ENCODE data around the gene RUVBL1.

DNA sequence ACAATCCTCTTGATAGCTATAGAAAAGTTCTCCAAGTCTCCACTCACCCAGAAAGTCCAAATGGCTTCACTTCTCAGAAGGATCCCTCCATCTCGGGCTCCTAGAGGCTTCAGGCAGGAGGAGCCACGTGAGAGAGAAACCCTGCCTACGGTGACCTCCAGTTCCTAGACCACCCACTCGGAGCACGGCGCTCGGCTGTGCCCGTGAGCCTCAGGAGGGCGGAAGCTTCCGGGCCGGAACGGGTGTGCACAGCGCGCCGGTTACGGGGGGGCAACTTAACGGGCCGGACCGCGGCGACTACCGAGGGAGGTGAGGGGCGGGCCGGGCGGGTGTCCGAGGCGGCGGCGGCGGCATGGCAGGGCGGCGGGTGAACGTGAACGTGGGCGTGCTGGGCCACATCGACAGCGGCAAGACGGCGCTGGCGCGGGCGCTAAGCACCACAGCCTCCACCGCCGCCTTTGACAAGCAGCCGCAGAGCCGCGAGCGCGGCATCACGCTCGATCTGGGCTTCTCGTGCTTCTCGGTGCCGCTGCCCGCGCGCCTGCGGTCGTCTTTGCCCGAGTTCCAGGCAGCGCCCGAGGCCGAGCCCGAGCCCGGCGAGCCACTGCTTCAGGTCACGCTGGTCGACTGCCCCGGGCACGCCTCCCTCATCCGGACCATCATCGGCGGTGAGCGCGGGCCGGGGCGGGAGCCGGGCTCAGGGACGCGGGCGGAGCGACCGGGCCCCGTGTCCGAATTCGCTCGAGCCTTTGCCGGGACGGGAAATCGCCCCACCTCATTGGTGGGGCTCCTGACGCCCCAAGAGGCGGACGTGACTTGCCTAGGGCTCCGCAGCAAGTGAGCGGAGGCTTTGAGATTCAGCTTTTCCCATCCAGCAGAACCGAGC lies 29.8 kb upstream of the RUVBL1 start, which contains the start of gene EEFSEC:
- TF ChIP-seq, protein P1, sequence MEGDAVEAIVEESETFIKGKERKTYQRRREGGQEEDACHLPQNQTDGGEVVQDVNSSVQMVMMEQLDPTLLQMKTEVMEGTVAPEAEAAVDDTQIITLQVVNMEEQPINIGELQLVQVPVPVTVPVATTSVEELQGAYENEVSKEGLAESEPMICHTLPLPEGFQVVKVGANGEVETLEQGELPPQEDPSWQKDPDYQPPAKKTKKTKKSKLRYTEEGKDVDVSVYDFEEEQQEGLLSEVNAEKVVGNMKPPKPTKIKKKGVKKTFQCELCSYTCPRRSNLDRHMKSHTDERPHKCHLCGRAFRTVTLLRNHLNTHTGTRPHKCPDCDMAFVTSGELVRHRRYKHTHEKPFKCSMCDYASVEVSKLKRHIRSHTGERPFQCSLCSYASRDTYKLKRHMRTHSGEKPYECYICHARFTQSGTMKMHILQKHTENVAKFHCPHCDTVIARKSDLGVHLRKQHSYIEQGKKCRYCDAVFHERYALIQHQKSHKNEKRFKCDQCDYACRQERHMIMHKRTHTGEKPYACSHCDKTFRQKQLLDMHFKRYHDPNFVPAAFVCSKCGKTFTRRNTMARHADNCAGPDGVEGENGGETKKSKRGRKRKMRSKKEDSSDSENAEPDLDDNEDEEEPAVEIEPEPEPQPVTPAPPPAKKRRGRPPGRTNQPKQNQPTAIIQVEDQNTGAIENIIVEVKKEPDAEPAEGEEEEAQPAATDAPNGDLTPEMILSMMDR (IDR thresholded peaks at IDR 0.05) = peak in 2 of 7 experiments; percentile 15
- TF ChIP-seq POLR2A (IDR thresholded peaks at IDR 0.05) = peak in 2 of 3 donors; percentile 59 to 66
